Measurements from ENCODE around the gene MFRP.

Gene MFRP

GRCh38 chr11:119338965-119339588 is 7.4 kb downstream of the MFRP start:
- DNase-seq (ENCODE audit: low read depth in 2 of 2, low spot score in 1 of 2): no peak

GRCh38 chr11:119338318-119338890 is 8.1 kb downstream of the MFRP start:
- DNase-seq (ENCODE audit: low read depth in 2 of 2, low spot score in 1 of 2): peak in 1 of 2 donors; percentile 45

GRCh38 chr11:119337581-119338317 is 8.8 kb downstream of the MFRP start:
- no peak for DNase-seq (ENCODE audit: low read depth in 2 of 2, low spot score in 1 of 2)

GRCh38 chr11:119336744-119337469 is 9.6 kb downstream of the MFRP start:
- no peak for DNase-seq (ENCODE audit: low read depth in 2 of 2, low spot score in 1 of 2)

- no peak for DNase-seq (ENCODE audit: low read depth in 2 of 2, low spot score in 1 of 2)
Observed at GRCh38 chr11:119335655-119336543, 10.6 kb downstream of the MFRP start.

- DNase-seq (ENCODE audit: low read depth in 2 of 2, low spot score in 1 of 2): no peak
Observed at GRCh38 chr11:119335091-119335654, 11.3 kb downstream of the MFRP start.

- DNase-seq (ENCODE audit: low read depth in 2 of 2, low spot score in 1 of 2): peak; percentile 85 to 89
Observed at GRCh38 chr11:119334174-119334930, 12.2 kb downstream of the MFRP start, which contains the start of gene RNF26. Gene RNF26 (plus strand): TSS chr11:119334527. CDS start chr11:119335123, 596 bp downstream.

GRCh38 chr11:119332111-119332765 is 14.3 kb downstream of the MFRP start:
- no peak for DNase-seq (ENCODE audit: low read depth in 2 of 2, low spot score in 1 of 2)

- no peak for DNase-seq (ENCODE audit: low read depth in 2 of 2, low spot score in 1 of 2)
Observed at GRCh38 chr11:119330237-119330636, 16.3 kb downstream of the MFRP start.

- no peak for DNase-seq (ENCODE audit: low read depth in 2 of 2, low spot score in 1 of 2)
Observed at GRCh38 chr11:119329320-119329719, 17.2 kb downstream of the MFRP start.

GRCh38 chr11:119324189-119324588 is 22.3 kb downstream of the MFRP start:
- DNase-seq (ENCODE audit: low read depth in 2 of 2, low spot score in 1 of 2): no peak

GRCh38 chr11:119323532-119324033 is 22.9 kb downstream of the MFRP start:
- DNase-seq (ENCODE audit: low read depth in 2 of 2, low spot score in 1 of 2): peak; percentile 69

GRCh38 chr11:119322921-119323531 is 23.5 kb downstream of the MFRP start:
- DNase-seq (ENCODE audit: low read depth in 2 of 2, low spot score in 1 of 2): no peak

- no peak for DNase-seq (ENCODE audit: low read depth in 2 of 2, low spot score in 1 of 2)
Observed at GRCh38 chr11:119322360-119322739, 24.2 kb downstream of the MFRP start.

- no peak for DNase-seq (ENCODE audit: low read depth in 2 of 2, low spot score in 1 of 2)
Observed at GRCh38 chr11:119320776-119321524, 25.6 kb downstream of the MFRP start.

- DNase-seq (ENCODE audit: low read depth in 2 of 2, low spot score in 1 of 2): no peak
Observed at GRCh38 chr11:119320240-119320775, 26.2 kb downstream of the MFRP start.

GRCh38 chr11:119319700-119320239 is 26.7 kb downstream of the MFRP start:
- no peak for DNase-seq (ENCODE audit: low read depth in 2 of 2, low spot score in 1 of 2)

Data from stimulated activated CD8-positive, alpha-beta memory T cell treated with anti-CD3 and anti-CD28 coated beads, Interleukin-4, amount 100 ng/mL, for 1 hour (primary cell).